K562 (cell line): ENCODE data around the gene UBE2O. TPM values are rescaled to one million over a fixed set of nuclear protein-coding genes. Genes with fewer than 3 reads are reported as not detected.

Experiments used
- ATAC-seq: fragments of 200-7000 bp; cut with Tn5 transposase; 3 replicates; pipeline ENCODE4 v1.9.1; 2020; ENCODE audit warnings: moderate library complexity
- BruUV-seq: library from RNA; stranded (reverse); fragments of 400-500 nt; replicated peaks from 2 replicates; lab custom pipeline; 2021; lab: Mats Ljungman, UMichigan
- CTCF ChIA-PET: fragments of 300-600 bp; formaldehyde crosslinking; extraction: SDS; loops from one replicate; lab custom pipeline; 2021; ENCODE audit warnings: low intra/inter-chr PET ratio; lab: Yijun Ruan, JAX
- POLR2A ChIA-PET: fragments of 300-600, 350-650 bp; sonication (Branson Sonifier 250); formaldehyde crosslinking; extraction: SDS; loops from one replicate; lab custom pipeline; 2021; ENCODE audit warnings: antibody characterized with exemption, inconsistent platforms; lab: Yijun Ruan, JAX
- DNase-seq, 4 experiments: peaks; one replicate each; pipeline versions ENCODE4 v3.0.0 to v3.0.0-alpha.2; 2011 to 2018; ENCODE audit warnings: low spot score in 3 of 4, mixed read lengths in 3 of 4; ENCODE audit errors: extremely low read depth in 1 of 4
- FAIRE-seq: peaks from 2 replicates; lab custom pipeline; 2011; peaks lifted over from hg19 to GRCh38; lab: Jason Lieb, UNC
- H2AFZ ChIP-seq: 2 replicates; pipeline ENCODE4 v1.6.0; 2011; ENCODE audit warnings: low read depth, low read length, control low read depth, inconsistent platforms
- H3K27ac ChIP-seq: fragments of 200-600 bp; 3 replicates; pipeline ENCODE4 v1.8.0; 2011; ENCODE audit warnings: low read depth, mild to moderate bottlenecking, control low read depth, inconsistent platforms, low read length, moderate library complexity, mixed read lengths; ENCODE audit errors: extremely low read depth
- H3K27me3 ChIP-seq, 2 experiments: fragments of 300-600 bp in 1 of 2; 2 replicates in 1 of 2; 3 replicates in 1 of 2; pipeline versions ENCODE4 v1.6.0 to v1.8.0; 2011; ENCODE audit warnings: inconsistent platforms in 2 of 2, low read length in 2 of 2, mild to moderate bottlenecking in 1 of 2, mixed read lengths in 1 of 2, moderate library complexity in 1 of 2; ENCODE audit not compliant: control insufficient read depth in 2 of 2, insufficient read depth in 2 of 2
- H3K36me3 ChIP-seq: fragments of 300-600 bp; 3 replicates; pipeline ENCODE4 v1.8.0; 2011; ENCODE audit warnings: mild to moderate bottlenecking, low read length, inconsistent platforms; ENCODE audit not compliant: control insufficient read depth, insufficient read depth
- H3K4me1 ChIP-seq, 2 experiments: fragments of 200-600 bp in 1 of 2; replicated peaks in 1 of 2; 2 replicates in 1 of 2; 3 replicates in 1 of 2; pipeline versions ENCODE4 v1.5.1 to v1.8.0; 2011; ENCODE audit warnings: inconsistent platforms in 2 of 2, low read length in 2 of 2, mild to moderate bottlenecking in 1 of 2, mixed read lengths in 1 of 2, moderate library complexity in 1 of 2; ENCODE audit not compliant: control insufficient read depth in 2 of 2, insufficient read depth in 2 of 2
- H3K4me2 ChIP-seq: 2 replicates; pipeline ENCODE4 v1.6.1; 2011; ENCODE audit warnings: low read length, control low read depth, inconsistent platforms, mixed read lengths; ENCODE audit not compliant: insufficient read depth
- H3K4me3 ChIP-seq: fragments of 200-600 bp; sonication (generic), shearing (Covaris generic); 2 replicates; pipeline ENCODE4 v1.5.1; 2016; ENCODE audit warnings: control low read depth, inconsistent platforms
- H3K79me2 ChIP-seq: fragments of 200-600 bp; 3 replicates; pipeline ENCODE4 v1.8.0; 2011; ENCODE audit warnings: low read length, inconsistent platforms; ENCODE audit not compliant: control insufficient read depth, insufficient read depth
- H3K9ac ChIP-seq, 2 experiments: 2 replicates each; pipeline versions ENCODE4 v1.6.0 to v1.6.1; 2011; ENCODE audit warnings: low read depth in 2 of 2, low read length in 2 of 2, control low read depth in 1 of 2, inconsistent platforms in 1 of 2, mild to moderate bottlenecking in 1 of 2, mixed read lengths in 1 of 2; ENCODE audit not compliant: insufficient read depth in 1 of 2
- H3K9me1 ChIP-seq: one replicate; pipeline ENCODE4 v1.6.0; 2011; ENCODE audit warnings: inconsistent platforms, mild to moderate bottlenecking, low read length, moderate library complexity; ENCODE audit not compliant: control insufficient read depth, insufficient read depth
- H3K9me3 ChIP-seq: replicated peaks from 2 replicates; pipeline ENCODE4 v1.5.1; 2011; ENCODE audit warnings: low read depth, low read length, inconsistent platforms; ENCODE audit not compliant: control insufficient read depth, insufficient read depth
- H4K20me1 ChIP-seq: replicated peaks from 2 replicates; pipeline ENCODE4 v1.6.1; 2011; ENCODE audit warnings: low read length, inconsistent platforms, mixed read lengths; ENCODE audit not compliant: control insufficient read depth, insufficient read depth
- USF1 ChIP-seq: sonication (generic); formaldehyde crosslinking; IDR thresholded peaks from 2 replicates; pipeline ENCODE4 v1.9.0; 2022; ENCODE audit warnings: mild to moderate bottlenecking, missing genetic modification reagents
- XRCC5 ChIP-seq: fragments of 200-400 bp; formaldehyde crosslinking; IDR thresholded peaks from 2 replicates; pipeline ENCODE4 v1.6.1; 2017; ENCODE audit warnings: low read depth, mild to moderate bottlenecking, low read length
- ZBED1 ChIP-seq: IDR thresholded peaks from 2 replicates; pipeline ENCODE4 v1.6.1; 2014
- ZNF507 ChIP-seq: conservative IDR thresholded peaks from 2 replicates; pipeline ENCODE4 v1.6.1; 2017; ENCODE audit warnings: missing genetic modification characterization, missing compliant biosample characterization
- ZNF778 ChIP-seq: fragments of 450-650 bp; formaldehyde crosslinking; IDR thresholded peaks from 2 replicates; pipeline ENCODE4 v1.4.0; 2020; ENCODE audit warnings: mild to moderate bottlenecking, moderate library complexity
- WGBS: fragments of 100-300 bp; shearing (Covaris generic); methylation state at CpG from one replicate; pipeline ENCODE4 v1.1.6; 2016; ENCODE audit warnings: low coverage, mixed read lengths; ENCODE audit not compliant: insufficient coverage; ENCODE audit errors: missing lambda C conversion rate; 5-methylcytosine and 5-hydroxymethylcytosine counted together
- in situ Hi-C: fragments of 300-500 bp; cut with MboI; formaldehyde crosslinking; loops from 4 replicates; pipeline ENCODE4 v1.15.0; 2018; ENCODE audit warnings: inconsistent platforms, mixed read lengths
- intact Hi-C: fragments of 100-400 bp; cut with micrococcal nuclease; formaldehyde crosslinking; loops from 2 replicates; pipeline ENCODE4 v1.14.2; 2022
- polyA plus RNA-seq, 8 experiments: library from polyadenylated mRNA; depleted of rRNA in 4 of 8; stranded (reverse) in 5 of 8; unstranded in 3 of 8; fragments of >200 nt; fragmentation: Nextera tagmentation in 2 of 8; fragmentation: Illumina TruSeq in 1 of 8; extraction: Ambion mirVana in 2 of 8; extraction: Trizol in 1 of 8; gene quantifications; 2 replicates each; pipeline versions ENCODE4 v1.2.1 to v1.2.3, GENCODE V29; 2011 to 2014; ENCODE audit warnings: inconsistent platforms in 1 of 8, missing spikeins in 1 of 8
- total RNA-seq, 7 experiments: library from RNA; depleted of rRNA in 6 of 7; stranded (reverse); fragments of >200 nt in 6 of 7; fragmentation: Illumina TruSeq in 2 of 7; extraction: Trizol in 2 of 7; gene quantifications; 2 replicates each; pipeline versions ENCODE4 v1.2.1 to v1.2.3, GENCODE V29; 2011 to 2021; ENCODE audit warnings: low replicate concordance in 1 of 7

The UBE2O gene
- total and polyA plus RNA-seq, 9 of the 15 experiments (the other 6 are each of a cell fraction or from before 2014, with no cell fraction given): 1.6 to 39.7 (median 13.3) TPM

- Histone ChIP-seq H3K36me3 (no peaks in the 10 kb centered on the region), H3K4me3 (no peak overlapping the region), H3K4me1 (peaks cover 5 to 45% of the 10 kb centered on the region in 2 experiments; a peak in 4 of 5 replicates), H3K79me2 (no peaks in the 10 kb centered on the region), H4K20me1 (peaks cover 10% of the 10 kb centered on the region; the same call in 1 of the 2 replicates), H2AFZ (no peak overlapping the region), H3K27me3 (peaks cover 0 to 10% of the 10 kb centered on the region in 2 experiments; a peak in 2 of 5 replicates), H3K4me2 (no peak overlapping the region)
- CTCF ChIA-PET: no interaction called here
- WGBS: 40% methylated on average over 19 of the region's 21 CpGs
- DNase-seq: no peak
- no peak for ATAC-seq
- intact Hi-C loops: no loop called here
- TF ChIP-seq ZNF778 (CRISPR knock-in tag) (no peak), USF1 (CRISPR knock-in tag) (no peak), ZBED1 (no peak), XRCC5 (no peak), ZNF507 (tag) (no peak)
- TF ChIP-seq, all 486 proteins: peak for 0
- no TSS peak for BruUV-seq
- H3K9me1 ChIP-seq: no peaks in the 10 kb centered on the region
- POLR2A ChIA-PET: interaction anchor here (0.6 to 1.3 kb wide), 8 partner anchors 8 to 180 kb away, joined by 3 to 7 read pairs (median 4); partner anchors contain the start of gene RHBDF2
- H3K9ac ChIP-seq: peak overlapping the region in 1 of 2 experiments; percentile 65; a peak in 2 of 4 replicates
- FAIRE-seq: no peak
- no peak overlapping the region for H3K27ac ChIP-seq
- in situ Hi-C loops: no loop called here
- no peaks in the 10 kb centered on the region for H3K9me3 ChIP-seq
These were observed 40.7 kb upstream of the UBE2O start for GRCh38 chr17:76493505-76494167.
